GM12801 (cell line): ENCODE data around the gene SVIL.

Experiments
- CTCF ChIP-seq: IDR thresholded peaks from one replicate; pipeline ENCODE4 v1.5.1; 2011; ENCODE audit warnings: control low read depth; ENCODE audit not compliant: insufficient read length; ENCODE audit errors: extremely low read depth

SVIL gene

GRCh38 chr10:29414501-29414900, 220.3 kb downstream of the SVIL start:
- no peak for TF ChIP-seq CTCF

GRCh38 chr10:29412485-29412884, 222.3 kb downstream of the SVIL start:
- TF ChIP-seq CTCF: no peak

GRCh38 chr10:29411666-29412315, 223.0 kb downstream of the SVIL start:
- no peak for TF ChIP-seq CTCF

GRCh38 chr10:29409241-29410054, 225.3 kb downstream of the SVIL start:
- TF ChIP-seq CTCF: no peak

DNA sequence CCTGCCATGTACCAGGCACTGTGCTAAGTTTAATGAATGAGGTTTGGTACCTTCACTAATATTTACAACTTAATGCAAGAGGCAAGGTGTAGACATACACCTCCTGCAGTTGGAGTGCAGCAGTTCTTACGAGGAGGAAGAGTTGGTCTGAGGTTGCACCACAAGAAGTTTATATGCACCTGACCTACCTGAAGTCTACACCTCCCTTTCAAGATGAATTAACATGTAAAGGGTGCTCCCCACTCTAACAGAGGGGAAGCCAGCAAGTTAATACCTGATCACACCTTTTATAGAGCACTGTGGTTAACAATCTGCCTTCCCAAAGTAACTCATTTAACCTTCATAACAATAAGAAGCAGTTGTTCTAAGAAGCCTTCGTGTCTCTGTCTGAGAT, 225.9 kb downstream of the SVIL start:
- TF ChIP-seq CTCF: no peak
